GM12878 (cell line): ENCODE results near the gene NT5C1A. TPM values are rescaled to one million over a fixed set of nuclear protein-coding genes. Genes with fewer than 3 reads are reported as not detected.

Source experiments
- ATAC-seq: fragments of 200-7000 bp; cut with Tn5 transposase; 3 replicates; pipeline ENCODE4 v1.9.1; 2020; ENCODE audit warnings: mild to moderate bottlenecking, moderate library complexity
- BruUV-seq: library from RNA; stranded (reverse); fragments of 400-500 nt; replicated peaks from 2 replicates; lab custom pipeline; 2021; lab: Mats Ljungman, UMichigan
- CTCF ChIA-PET: fragments of 300-600 bp; sonication (Branson Sonifier 250); formaldehyde crosslinking; extraction: SDS; loops from one replicate; lab custom pipeline; 2021; ENCODE audit warnings: inconsistent platforms; lab: Yijun Ruan, JAX
- POLR2A ChIA-PET: fragments of 350-600 bp; formaldehyde crosslinking; extraction: SDS; loops from one replicate; lab custom pipeline; 2021; ENCODE audit warnings: inconsistent platforms; lab: Charles Lee
- RAD21 ChIA-PET: fragments of 300-600 bp; sonication (Branson Sonifier 250); formaldehyde crosslinking; loops from one replicate; lab custom pipeline; 2023; ENCODE audit warnings: antibody characterized with exemption; ENCODE audit not compliant: unreplicated experiment; lab: Charles Lee
- SMC1A ChIA-PET: fragments of 300-600 bp; sonication (Branson Sonifier 250); formaldehyde crosslinking; loops from one replicate; lab custom pipeline; 2023; ENCODE audit not compliant: unreplicated experiment, uncharacterized antibody; lab: Charles Lee
- DNase-seq: peaks from one replicate; pipeline ENCODE4 v3.0.0-alpha.2; 2011; ENCODE audit warnings: low read depth, low spot score
- FAIRE-seq: peaks from 3 replicates; lab custom pipeline; 2011; peaks lifted over from hg19 to GRCh38; lab: Jason Lieb, UNC
- H2AFZ ChIP-seq: 2 replicates; pipeline ENCODE4 v1.6.0; 2011; ENCODE audit warnings: low read depth, low read length, control low read depth; ENCODE audit not compliant: control insufficient read depth
- H3K27ac ChIP-seq: 2 replicates; pipeline ENCODE4 v1.5.1; 2011; ENCODE audit warnings: control low read depth; ENCODE audit not compliant: control insufficient read depth, insufficient read depth
- H3K27me3 ChIP-seq, 2 experiments: replicated peaks in 1 of 2; 2 replicates each; pipeline versions ENCODE4 v1.6.0 to v1.6.1; 2011; ENCODE audit warnings: low read length in 1 of 2; ENCODE audit not compliant: control insufficient read depth in 2 of 2, insufficient read depth in 2 of 2
- H3K36me3 ChIP-seq, 2 experiments: 2 replicates each; pipeline ENCODE4 v1.5.1; 2011; ENCODE audit warnings: low read length in 1 of 2; ENCODE audit not compliant: control insufficient read depth in 2 of 2, insufficient read depth in 2 of 2
- H3K4me1 ChIP-seq: 2 replicates; pipeline ENCODE4 v1.6.1; 2011; ENCODE audit warnings: mild to moderate bottlenecking, low read length, moderate library complexity, mixed read lengths; ENCODE audit not compliant: control insufficient read depth, insufficient read depth
- H3K4me2 ChIP-seq: 2 replicates; pipeline ENCODE4 v1.6.0; 2011; ENCODE audit warnings: control low read depth; ENCODE audit not compliant: control insufficient read depth, insufficient read depth
- H3K4me3 ChIP-seq: fragments of 200-600 bp; sonication (generic); 2 replicates; pipeline ENCODE4 v1.5.1; 2016
- H3K79me2 ChIP-seq: 2 replicates; pipeline ENCODE4 v1.6.0; 2011; ENCODE audit warnings: low read length; ENCODE audit not compliant: control insufficient read depth, insufficient read depth
- H3K9ac ChIP-seq: 2 replicates; pipeline ENCODE4 v1.8.0; 2011; ENCODE audit warnings: low read length, control low read depth, mixed read lengths; ENCODE audit not compliant: control insufficient read depth, insufficient read depth
- H3K9me3 ChIP-seq: replicated peaks from 3 replicates; pipeline ENCODE4 v1.5.1; 2011; ENCODE audit warnings: mild to moderate bottlenecking, low read length; ENCODE audit not compliant: control insufficient read depth, insufficient read depth
- H4K20me1 ChIP-seq: 2 replicates; pipeline ENCODE4 v1.6.0; 2011; ENCODE audit not compliant: control insufficient read depth, insufficient read depth
- BMI1 ChIP-seq: fragments of 450-650 bp; IDR thresholded peaks from 2 replicates; pipeline ENCODE4 v1.6.1; 2016; ENCODE audit warnings: mild to moderate bottlenecking, moderate library complexity, borderline replicate concordance
- DPF2 ChIP-seq: fragments of 450-650 bp; IDR thresholded peaks from 2 replicates; pipeline ENCODE4 v1.6.1; 2017; ENCODE audit warnings: mild to moderate bottlenecking
- MTA2 ChIP-seq: fragments of 450-650 bp; IDR thresholded peaks from 2 replicates; pipeline ENCODE4 v1.6.1; 2016; ENCODE audit warnings: low read depth, mild to moderate bottlenecking, moderate library complexity
- NFYB ChIP-seq: IDR thresholded peaks from 2 replicates; pipeline ENCODE4 v1.6.1; 2011; ENCODE audit warnings: low read depth, mild to moderate bottlenecking, low read length, improper control_type of control experiment, moderate library complexity; ENCODE audit not compliant: insufficient read depth
- PBX3 ChIP-seq: IDR thresholded peaks from 2 replicates; pipeline ENCODE4 v1.6.1; 2011; ENCODE audit warnings: mild to moderate bottlenecking, low read depth, low read length, moderate library complexity; ENCODE audit not compliant: insufficient replicate concordance
- PKNOX1 ChIP-seq: fragments of 450-650 bp; IDR thresholded peaks from 2 replicates; pipeline ENCODE4 v1.6.1; 2016; ENCODE audit warnings: mild to moderate bottlenecking
- POU2F2 ChIP-seq: IDR thresholded peaks from 3 replicates; pipeline ENCODE4 v1.6.1; 2011; ENCODE audit warnings: low read depth, mild to moderate bottlenecking, low read length, borderline replicate concordance
- ZBTB4 ChIP-seq: fragments of 450-650 bp; formaldehyde crosslinking; IDR thresholded peaks from 2 replicates; pipeline ENCODE4 v1.4.0; 2022; ENCODE audit warnings: mild to moderate bottlenecking, moderate library complexity
- WGBS: methylation state at CpG from one replicate; pipeline ENCODE4 v1.1.6; 2016; ENCODE audit warnings: low lambda C conversion rate; ENCODE audit not compliant: insufficient replicate concordance, insufficient coverage; ENCODE audit errors: missing lambda C conversion rate; 5-methylcytosine and 5-hydroxymethylcytosine counted together
- in situ Hi-C: fragments of 300-500 bp; cut with MboI; formaldehyde crosslinking; loops from 9 replicates; pipeline ENCODE4 v1.14.3; 2018; ENCODE audit warnings: mixed read lengths
- intact Hi-C: fragments of 100-400 bp; cut with micrococcal nuclease; formaldehyde crosslinking; loops from one replicate; pipeline ENCODE4 v1.14.2; 2022; ENCODE audit not compliant: unreplicated experiment
- polyA plus RNA-seq, 11 experiments: library from polyadenylated mRNA; depleted of rRNA in 4 of 11; unstranded in 6 of 11; stranded (reverse) in 5 of 11; fragments of >200 nt; fragmentation: Nextera tagmentation in 4 of 11; fragmentation: Illumina TruSeq in 1 of 11; extraction: Ambion mirVana in 4 of 11; extraction: Trizol in 1 of 11; gene quantifications; 1 replicate in 1 of 11; 2 replicates in 10 of 11; pipeline versions ENCODE4 v1.2.1 to v1.2.3, GENCODE V29; 2011 to 2016; ENCODE audit warnings: inconsistent platforms in 2 of 11, missing spikeins in 2 of 11, low read depth in 1 of 11
- total RNA-seq, 4 experiments: library from RNA; depleted of rRNA in 3 of 4; stranded (reverse); fragments of >200 nt in 3 of 4; fragmentation: Illumina TruSeq in 1 of 4; extraction: Trizol in 1 of 4; gene quantifications; 2 replicates each; pipeline versions ENCODE4 v1.2.1 to v1.2.3, GENCODE V29; 2013 to 2021
- TF ChIP-seq, protein P1 (sequence below): IDR thresholded peaks from 2 replicates; pipeline ENCODE4 v1.6.1; 2012; ENCODE audit warnings: mild to moderate bottlenecking, low read depth, low read length

NT5C1A gene
- total and polyA plus RNA-seq, 10 of the 15 experiments (the other 5 are each of a cell fraction or from before 2014, with no cell fraction given), result 0.05 to 0.77 (median 0.22) TPM; not detected in 1

DNA sequence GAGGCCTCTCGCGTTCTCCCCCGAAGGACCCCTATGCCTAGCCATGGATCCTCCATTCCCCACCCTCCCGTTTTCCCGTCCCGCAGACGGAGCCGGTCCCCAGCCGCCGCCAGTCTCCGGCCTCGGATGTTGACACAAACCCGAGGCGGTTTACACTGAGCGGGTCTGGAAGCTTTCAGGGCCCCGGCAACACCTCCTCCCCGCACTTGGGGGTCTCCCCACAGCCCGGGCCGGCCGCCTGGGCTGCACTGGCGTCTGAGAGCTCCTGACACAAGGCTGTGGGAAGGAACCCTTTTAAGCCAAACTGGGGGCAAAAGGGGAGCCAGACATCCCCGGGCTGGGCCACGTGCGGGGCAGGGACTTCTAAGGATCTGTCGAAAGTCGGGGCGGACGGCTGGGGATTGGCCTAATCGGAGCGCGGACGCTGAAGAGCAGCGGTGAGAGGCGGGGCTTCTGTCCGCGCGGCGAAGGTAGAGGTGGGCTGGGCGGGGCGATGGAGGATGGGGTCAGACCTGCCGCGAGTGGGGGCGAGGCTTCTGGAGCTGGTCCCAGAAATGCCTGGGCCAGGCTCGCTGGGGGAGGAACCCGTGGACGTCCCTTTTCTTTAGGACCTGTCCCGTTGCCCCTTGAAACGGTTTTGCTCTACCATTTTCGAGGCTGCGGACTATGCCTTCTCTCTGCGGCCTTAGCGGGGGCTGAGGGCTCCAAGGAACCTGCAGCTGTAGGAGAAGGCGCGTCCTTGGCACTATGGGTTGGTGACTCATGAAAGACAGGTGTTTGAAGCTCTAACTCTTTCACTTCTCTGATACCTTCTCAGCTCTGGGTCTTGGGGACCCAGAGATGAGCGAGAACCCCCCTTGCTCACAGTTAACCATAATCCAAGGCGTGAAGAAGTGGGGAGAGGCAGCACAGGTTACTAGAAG, 20.5 kb upstream of the NT5C1A start (continued):
- no peak for TF ChIP-seq ZBTB4

GRCh38 chr1:39691383-39692151, 19.7 kb upstream of the NT5C1A start, which contains the start of gene HPCAL4:
Gene HPCAL4, minus strand, starts transcription at chr1:39691433. Its CDS starts 6,830 bp downstream, at chr1:39684603.
- peaks cover 1 to 4% of the 10 kb centered on the region in 2 experiments; a peak in 3 of 4 replicates for H3K27me3 ChIP-seq
- H3K27ac ChIP-seq, result no peak within 1 kb of the TSS
- H3K4me1 ChIP-seq, result peaks cover 7% of the 10 kb centered on the region
- ATAC-seq (peak; percentile 97), FAIRE-seq (peak; percentile 65), DNase-seq (no peak)
- CTCF ChIA-PET, result interaction anchor here (0.9 kb wide), 1 partner anchor 10 kb away, joined by 3 read pairs; no protein-coding TSS in a partner anchor
- H2AFZ ChIP-seq, result no peak within 1 kb of the TSS
- BruUV-seq, result no TSS peak
- in situ Hi-C loops, result no loop called here
- TF ChIP-seq BMI1 (peak; percentile 90), MTA2 (no peak), DPF2 (peak; percentile 58; the same call in 1 of the 2 replicates), NFYB (peak; percentile 63; the same call in 1 of the 2 replicates), POU2F2 (peak; percentile 97), PBX3 (peak; percentile 93), PKNOX1 (peak; percentile 97)
- TF ChIP-seq, protein P1, sequence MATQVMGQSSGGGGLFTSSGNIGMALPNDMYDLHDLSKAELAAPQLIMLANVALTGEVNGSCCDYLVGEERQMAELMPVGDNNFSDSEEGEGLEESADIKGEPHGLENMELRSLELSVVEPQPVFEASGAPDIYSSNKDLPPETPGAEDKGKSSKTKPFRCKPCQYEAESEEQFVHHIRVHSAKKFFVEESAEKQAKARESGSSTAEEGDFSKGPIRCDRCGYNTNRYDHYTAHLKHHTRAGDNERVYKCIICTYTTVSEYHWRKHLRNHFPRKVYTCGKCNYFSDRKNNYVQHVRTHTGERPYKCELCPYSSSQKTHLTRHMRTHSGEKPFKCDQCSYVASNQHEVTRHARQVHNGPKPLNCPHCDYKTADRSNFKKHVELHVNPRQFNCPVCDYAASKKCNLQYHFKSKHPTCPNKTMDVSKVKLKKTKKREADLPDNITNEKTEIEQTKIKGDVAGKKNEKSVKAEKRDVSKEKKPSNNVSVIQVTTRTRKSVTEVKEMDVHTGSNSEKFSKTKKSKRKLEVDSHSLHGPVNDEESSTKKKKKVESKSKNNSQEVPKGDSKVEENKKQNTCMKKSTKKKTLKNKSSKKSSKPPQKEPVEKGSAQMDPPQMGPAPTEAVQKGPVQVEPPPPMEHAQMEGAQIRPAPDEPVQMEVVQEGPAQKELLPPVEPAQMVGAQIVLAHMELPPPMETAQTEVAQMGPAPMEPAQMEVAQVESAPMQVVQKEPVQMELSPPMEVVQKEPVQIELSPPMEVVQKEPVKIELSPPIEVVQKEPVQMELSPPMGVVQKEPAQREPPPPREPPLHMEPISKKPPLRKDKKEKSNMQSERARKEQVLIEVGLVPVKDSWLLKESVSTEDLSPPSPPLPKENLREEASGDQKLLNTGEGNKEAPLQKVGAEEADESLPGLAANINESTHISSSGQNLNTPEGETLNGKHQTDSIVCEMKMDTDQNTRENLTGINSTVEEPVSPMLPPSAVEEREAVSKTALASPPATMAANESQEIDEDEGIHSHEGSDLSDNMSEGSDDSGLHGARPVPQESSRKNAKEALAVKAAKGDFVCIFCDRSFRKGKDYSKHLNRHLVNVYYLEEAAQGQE, result no peak
- no peak within 1 kb of the TSS for H3K9ac ChIP-seq
- POLR2A ChIA-PET, result no interaction called here
- H3K4me3 ChIP-seq, result peak within 1 kb of the TSS; percentile 57; the same call in 1 of the 2 replicates
- RAD21 ChIA-PET, result no interaction called here
- H3K9me3 ChIP-seq, result no peaks in the 10 kb centered on the region
- WGBS, result 12% methylated on average over 40 of the region's 47 CpGs
- no peaks in the 10 kb centered on the region for H4K20me1 ChIP-seq
- peak within 1 kb of the TSS; percentile 86 for H3K4me2 ChIP-seq
- SMC1A ChIA-PET, result interaction anchor here (0.9 kb wide), 1 partner anchor 21 kb away, joined by 3 read pairs; no protein-coding TSS in a partner anchor
- intact Hi-C loops, result no loop called here
- H3K79me2 ChIP-seq, result no peaks in the 10 kb centered on the region
- H3K36me3 ChIP-seq, result no peaks in the 10 kb centered on the region
